Ascending aorta (tissue), 2 donors: ENCODE data around the gene PPP2CA. TPM values are rescaled to one million over a fixed set of nuclear protein-coding genes. Genes with fewer than 3 reads are reported as not detected.

Source experiments
- DNase-seq, 2 donors: peaks; one replicate each; pipeline ENCODE4 v3.0.0-alpha.2; 2019; ENCODE audit warnings: low spot score in 2 of 2
- H3K27ac ChIP-seq, 2 donors: fragments of 200-600 bp; sonication (generic); one replicate each; pipeline ENCODE4 v1.5.1; 2016 to 2017; ENCODE audit warnings: mild to moderate bottlenecking in 1 of 2
- H3K27me3 ChIP-seq: fragments of 200-600 bp; sonication (generic); one replicate; pipeline ENCODE4 v1.5.1; 2017
- H3K36me3 ChIP-seq, 2 donors: fragments of 200-600 bp; sonication (generic); one replicate each; pipeline ENCODE4 v1.5.1; 2016
- H3K4me1 ChIP-seq, 2 donors: fragments of 200-600 bp; sonication (generic); one replicate each; pipeline ENCODE4 v1.5.1; 2016 to 2017; ENCODE audit warnings: mild to moderate bottlenecking in 1 of 2
- H3K4me3 ChIP-seq, 2 donors: fragments of 200-600 bp; sonication (generic); one replicate each; pipeline ENCODE4 v1.5.1; 2016 to 2017; ENCODE audit warnings: mild to moderate bottlenecking in 1 of 2
- H3K9me3 ChIP-seq, 2 donors: fragments of 200-600 bp; sonication (generic); one replicate each; pipeline ENCODE4 v1.5.1; 2016
- CTCF ChIP-seq, 3 experiments: fragments of 200-600 bp in 2 of 3; fragments of 450-650 bp in 1 of 3; sonication (generic) in 2 of 3; IDR thresholded peaks; one replicate each; pipeline ENCODE4 v1.5.1; 2016 to 2019; ENCODE audit warnings: antibody characterized with exemption in 3 of 3, mild to moderate bottlenecking in 1 of 3, moderate library complexity in 1 of 3
- intact Hi-C: fragments of 100-400 bp; cut with DNase I; formaldehyde crosslinking; loops from one replicate; pipeline ENCODE4 v1.15.1; 2023
- total RNA-seq: library from RNA; depleted of rRNA; stranded (reverse); fragments of >200 nt; gene quantifications from one replicate; pipeline ENCODE4 v1.1.0, GENCODE V29; 2016

The PPP2CA gene
- total RNA-seq, 1 donor from 2014 or later: 26.2 TPM

- no peak overlapping the region for H3K27ac ChIP-seq
- peaks cover 9 to 10% of the 10 kb centered on the region in 2 donors for H3K4me1 ChIP-seq
- H3K27me3 ChIP-seq: no peaks in the 10 kb centered on the region
- no peak overlapping the region for H3K4me3 ChIP-seq
- H3K9me3 ChIP-seq: peaks cover 0 to 3% of the 10 kb centered on the region in 2 donors
- H3K36me3 ChIP-seq: peaks cover 0 to 13% of the 10 kb centered on the region in 2 donors
- intact Hi-C loops: no loop called here
- no peak for DNase-seq
- no peak for TF ChIP-seq CTCF (IDR thresholded peaks at IDR 0.05)
These were observed 16.2 kb downstream of the PPP2CA start for GRCh38 chr5:134209477-134210245.

GRCh38 chr5:134207696-134208095, 18.2 kb downstream of the PPP2CA start:
- Histone ChIP-seq H3K27me3 (no peaks in the 10 kb centered on the region), H3K4me1 (peaks cover 9 to 10% of the 10 kb centered on the region in 2 donors), H3K36me3 (peaks cover 10 to 32% of the 10 kb centered on the region in 2 donors), H3K27ac (no peak overlapping the region), H3K9me3 (no peaks in the 10 kb centered on the region), H3K4me3 (no peak overlapping the region)
- no peak for DNase-seq
- TF ChIP-seq CTCF (IDR thresholded peaks at IDR 0.05): no peak
- intact Hi-C loops: no loop called here

- Histone ChIP-seq H3K27me3 (no peaks in the 10 kb centered on the region), H3K4me3 (no peak overlapping the region), H3K9me3 (no peaks in the 10 kb centered on the region), H3K27ac (no peak overlapping the region), H3K36me3 (peaks cover 15 to 40% of the 10 kb centered on the region in 2 donors), H3K4me1 (peaks cover 9 to 10% of the 10 kb centered on the region in 2 donors)
- TF ChIP-seq CTCF (IDR thresholded peaks at IDR 0.05): no peak
- intact Hi-C loops: no loop called here
- DNase-seq: no peak
These were observed 19.2 kb downstream of the PPP2CA start for GRCh38 chr5:134206627-134207160.

- peaks cover 6 to 10% of the 10 kb centered on the region in 2 donors for H3K4me1 ChIP-seq
- no peak for TF ChIP-seq CTCF (IDR thresholded peaks at IDR 0.05)
- no peaks in the 10 kb centered on the region for H3K27me3 ChIP-seq
- H3K4me3 ChIP-seq: no peak overlapping the region
- H3K36me3 ChIP-seq: peaks cover 33 to 61% of the 10 kb centered on the region in 2 donors
- no peak overlapping the region for H3K27ac ChIP-seq
- H3K9me3 ChIP-seq: no peaks in the 10 kb centered on the region
- intact Hi-C loops: no loop called here
- DNase-seq: no peak
These were observed 21.3 kb downstream of the PPP2CA start for GRCh38 chr5:134204575-134204974.

GRCh38 chr5:134203630-134204029, 22.2 kb downstream of the PPP2CA start:
- H3K27ac ChIP-seq: no peak overlapping the region
- intact Hi-C loops: no loop called here
- H3K4me1 ChIP-seq: peaks cover 0 to 5% of the 10 kb centered on the region in 2 donors
- DNase-seq: no peak
- H3K9me3 ChIP-seq: no peaks in the 10 kb centered on the region
- no peaks in the 10 kb centered on the region for H3K27me3 ChIP-seq
- H3K36me3 ChIP-seq: peaks cover 40 to 70% of the 10 kb centered on the region in 2 donors
- TF ChIP-seq CTCF (IDR thresholded peaks at IDR 0.05): no peak
- no peak overlapping the region for H3K4me3 ChIP-seq
